VCaP (cell line): Measurements from ENCODE around the gene MACROD2.

Source experiments
- H3K27ac ChIP-seq: fragments of 450-650 bp; 2 replicates; pipeline ENCODE4 v1.5.1; 2017
- TF ChIP-seq, protein P1 (sequence below): fragments of 450-650 bp; conservative IDR thresholded peaks from 2 replicates; pipeline ENCODE4 v1.5.1; 2017; ENCODE audit warnings: mild to moderate bottlenecking, moderate library complexity

Gene MACROD2

GRCh38 chr20:15241681-15242080 is 1246.4 kb downstream of the MACROD2 start:
- H3K27ac ChIP-seq: no peak overlapping the region
- TF ChIP-seq, protein P1, sequence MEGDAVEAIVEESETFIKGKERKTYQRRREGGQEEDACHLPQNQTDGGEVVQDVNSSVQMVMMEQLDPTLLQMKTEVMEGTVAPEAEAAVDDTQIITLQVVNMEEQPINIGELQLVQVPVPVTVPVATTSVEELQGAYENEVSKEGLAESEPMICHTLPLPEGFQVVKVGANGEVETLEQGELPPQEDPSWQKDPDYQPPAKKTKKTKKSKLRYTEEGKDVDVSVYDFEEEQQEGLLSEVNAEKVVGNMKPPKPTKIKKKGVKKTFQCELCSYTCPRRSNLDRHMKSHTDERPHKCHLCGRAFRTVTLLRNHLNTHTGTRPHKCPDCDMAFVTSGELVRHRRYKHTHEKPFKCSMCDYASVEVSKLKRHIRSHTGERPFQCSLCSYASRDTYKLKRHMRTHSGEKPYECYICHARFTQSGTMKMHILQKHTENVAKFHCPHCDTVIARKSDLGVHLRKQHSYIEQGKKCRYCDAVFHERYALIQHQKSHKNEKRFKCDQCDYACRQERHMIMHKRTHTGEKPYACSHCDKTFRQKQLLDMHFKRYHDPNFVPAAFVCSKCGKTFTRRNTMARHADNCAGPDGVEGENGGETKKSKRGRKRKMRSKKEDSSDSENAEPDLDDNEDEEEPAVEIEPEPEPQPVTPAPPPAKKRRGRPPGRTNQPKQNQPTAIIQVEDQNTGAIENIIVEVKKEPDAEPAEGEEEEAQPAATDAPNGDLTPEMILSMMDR: no peak

DNA sequence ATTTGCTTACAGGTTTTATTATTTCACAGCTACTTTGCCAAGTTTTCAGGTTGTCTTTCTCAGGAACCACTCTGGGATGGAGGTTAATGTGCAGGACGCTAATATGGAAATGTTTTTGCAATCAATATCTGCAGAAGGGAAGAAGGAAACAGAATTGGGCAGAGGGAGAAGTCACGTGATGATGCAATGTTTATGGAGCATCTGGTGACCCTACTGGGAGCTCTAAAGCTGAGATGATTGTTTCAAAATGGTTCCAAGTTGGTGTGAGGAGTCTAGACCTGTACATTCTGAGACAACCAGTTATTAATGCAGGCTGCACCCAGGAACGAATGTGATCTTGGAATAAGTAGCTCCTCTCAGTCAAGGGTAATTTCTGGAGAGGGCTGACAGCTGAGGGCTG is 1247.5 kb downstream of the MACROD2 start:
- TF ChIP-seq, protein P1: no peak
- no peak overlapping the region for H3K27ac ChIP-seq

DNA sequence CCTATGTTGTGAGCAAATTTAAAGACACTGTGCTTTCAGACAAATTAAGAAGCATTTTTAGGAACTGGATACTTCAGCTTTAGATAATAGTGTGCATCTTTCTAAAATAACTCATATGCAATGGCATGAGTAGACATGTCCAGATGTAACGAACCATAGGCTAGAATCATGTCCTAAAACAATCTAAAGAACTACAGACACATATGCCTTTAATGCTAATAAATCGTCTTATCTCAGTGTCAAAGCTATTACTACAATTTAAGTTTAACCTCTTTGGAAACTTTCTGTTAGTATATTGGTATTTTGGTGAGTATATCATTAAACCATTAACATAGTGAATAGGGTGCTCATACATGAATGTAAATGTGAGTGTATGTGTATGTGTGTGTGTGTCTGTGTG is 1250.6 kb downstream of the MACROD2 start:
- TF ChIP-seq, protein P1: no peak
- H3K27ac ChIP-seq: no peak overlapping the region

- no peak overlapping the region for H3K27ac ChIP-seq
- TF ChIP-seq, protein P1: no peak
Measured at GRCh38 chr20:15248618-15249395, 1253.5 kb downstream of the MACROD2 start.

DNA sequence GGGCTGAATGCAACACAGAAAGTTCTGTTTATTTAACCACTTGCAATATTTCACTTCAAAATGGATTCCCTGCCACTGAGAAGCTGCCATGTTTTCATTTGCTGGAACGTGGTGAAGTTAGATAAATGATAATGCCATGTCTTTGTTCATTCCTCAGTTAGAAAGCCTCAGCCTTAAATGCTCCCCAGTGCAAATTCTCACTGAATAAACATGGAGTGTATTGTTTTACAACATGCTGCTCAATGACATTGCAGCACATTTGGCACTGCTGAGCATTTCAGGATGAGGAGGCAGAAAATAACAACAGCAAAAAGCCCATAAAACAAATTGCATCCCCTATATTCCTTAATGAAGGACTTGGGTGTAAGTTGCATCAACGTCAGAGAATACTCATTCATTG is 1255.9 kb downstream of the MACROD2 start:
- no peak overlapping the region for H3K27ac ChIP-seq
- TF ChIP-seq, protein P1: no peak

- TF ChIP-seq, protein P1: no peak
- H3K27ac ChIP-seq: no peak overlapping the region
Measured at GRCh38 chr20:15252304-15252703, 1257.0 kb downstream of the MACROD2 start.

DNA sequence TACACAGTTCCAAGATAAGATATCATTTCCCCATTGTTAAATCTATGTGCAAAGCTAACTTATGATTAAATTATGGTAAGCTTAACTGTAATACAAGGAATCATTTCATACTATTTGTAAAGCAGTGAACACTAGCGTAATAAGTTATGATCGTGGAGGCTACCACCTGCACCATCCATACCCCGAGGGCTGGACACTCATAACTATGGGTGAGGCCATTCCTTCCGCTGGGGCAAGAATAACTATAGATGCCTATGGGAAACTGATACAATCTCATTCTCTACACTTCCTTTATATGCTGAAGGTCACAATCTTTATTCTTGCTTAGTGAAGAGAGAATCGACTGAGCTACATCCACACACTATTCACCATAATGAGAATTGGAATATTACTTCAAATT is 1258.1 kb downstream of the MACROD2 start:
- H3K27ac ChIP-seq: no peak overlapping the region
- TF ChIP-seq, protein P1: no peak
